T-helper 1 cell treated with Interleukin-12 subunit alpha and Interleukin-12 subunit beta and Interleukin-4 antibody, amounts not matched to agents 30 μg/mL and 1 μg/mL, for 36 hours (primary cell): ENCODE data around the gene PIK3C2G.
"Not testable (repeated sequence)": the region's sequence is repeated elsewhere in the genome, so short reads cannot be mapped to it uniquely, and the experiment has no call there.

Experiments
- H3K27ac Mint-ChIP-seq: one replicate; pipeline ENCODE4 v1.8.0; 2021; ENCODE audit warnings: mild to moderate bottlenecking, mixed read lengths
- H3K27me3 Mint-ChIP-seq: one replicate; pipeline ENCODE4 v1.8.0; 2021; ENCODE audit warnings: low read depth, mixed read lengths
- H3K36me3 Mint-ChIP-seq: one replicate; pipeline ENCODE4 v1.8.0; 2021; ENCODE audit warnings: low read depth, mixed read lengths
- H3K4me1 Mint-ChIP-seq: one replicate; pipeline ENCODE4 v1.8.0; 2021; ENCODE audit warnings: low read depth, mixed read lengths
- H3K4me3 Mint-ChIP-seq: one replicate; pipeline ENCODE4 v1.8.0; 2021; ENCODE audit warnings: mild to moderate bottlenecking, moderate library complexity, mixed read lengths
- H3K9me3 Mint-ChIP-seq: one replicate; pipeline ENCODE4 v1.8.0; 2021; ENCODE audit warnings: mixed read lengths

The PIK3C2G gene

DNA sequence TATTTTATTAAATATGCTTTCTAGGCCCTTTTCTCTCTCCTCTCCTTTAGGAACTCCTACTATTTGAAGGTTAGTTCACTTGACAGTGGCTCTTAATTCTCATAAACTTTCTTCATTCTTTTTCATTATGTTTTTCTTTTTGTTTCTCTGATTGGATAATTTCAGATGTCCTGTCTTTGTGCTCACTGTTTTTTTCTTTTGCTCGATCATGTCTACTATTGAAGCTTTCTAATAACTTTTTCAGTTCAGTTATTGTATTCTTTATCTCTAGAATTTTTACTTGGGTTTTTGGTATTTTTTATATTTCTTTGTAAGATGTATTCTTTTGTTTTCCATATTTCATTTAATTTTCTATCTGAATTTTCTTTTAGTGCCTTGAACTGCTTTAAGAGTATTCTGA is 261.5 kb downstream of the PIK3C2G start:
- H3K4me1 Mint-ChIP-seq, result no peaks in the 10 kb centered on the region
- H3K36me3 Mint-ChIP-seq, result no peaks in the 10 kb centered on the region
- H3K27me3 Mint-ChIP-seq, result no peaks in the 10 kb centered on the region
- H3K4me3 Mint-ChIP-seq, result no peak overlapping the region
- H3K27ac Mint-ChIP-seq, result no peak overlapping the region
- peaks cover 40% of the 10 kb centered on the region for H3K9me3 Mint-ChIP-seq

DNA sequence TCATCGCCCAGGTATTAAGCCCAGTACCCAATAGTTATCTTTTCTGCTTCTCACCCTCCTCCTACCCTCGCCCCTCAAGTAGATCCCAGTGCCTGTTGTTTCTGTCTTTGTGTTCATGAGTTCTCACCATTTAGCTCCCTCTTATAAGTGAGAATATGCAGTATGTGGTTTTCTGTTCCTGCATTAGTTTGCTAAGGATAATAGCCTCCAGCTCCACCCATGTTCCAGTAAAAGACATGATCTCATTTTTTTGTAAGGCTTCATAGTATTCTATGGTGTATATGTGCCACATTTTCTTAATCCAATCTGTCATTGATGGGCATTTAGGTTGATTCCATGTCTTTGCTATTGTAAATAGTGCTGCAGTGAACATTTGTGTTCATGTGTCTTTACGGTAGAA is 281.2 kb downstream of the PIK3C2G start:
- not testable (repeated sequence) for H3K4me3 Mint-ChIP-seq, H3K9me3 Mint-ChIP-seq, H3K4me1 Mint-ChIP-seq

DNA sequence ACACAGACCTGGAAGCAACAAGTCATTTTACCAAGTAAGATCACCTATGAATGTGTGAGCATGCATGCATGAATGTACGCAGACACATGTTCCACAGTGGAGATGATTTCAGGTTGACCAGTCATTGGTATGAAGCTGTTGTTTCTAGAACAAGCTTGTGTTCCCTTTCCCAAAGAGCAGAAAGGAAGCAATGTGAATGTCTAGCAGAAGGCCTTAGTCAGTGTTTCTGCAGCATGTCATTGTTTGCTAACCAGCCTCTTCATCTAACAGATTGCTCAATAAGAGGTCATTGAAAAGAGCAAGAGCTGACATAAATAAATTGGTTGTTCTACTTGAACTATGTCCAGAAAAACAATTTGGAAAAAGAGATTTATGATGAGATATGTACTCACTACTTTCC is 285.1 kb downstream of the PIK3C2G start:
- H3K27me3 Mint-ChIP-seq, result no peaks in the 10 kb centered on the region
- H3K4me3 Mint-ChIP-seq, result no peak overlapping the region
- no peaks in the 10 kb centered on the region for H3K9me3 Mint-ChIP-seq
- H3K36me3 Mint-ChIP-seq, result no peaks in the 10 kb centered on the region
- no peak overlapping the region for H3K27ac Mint-ChIP-seq
- H3K4me1 Mint-ChIP-seq, result no peaks in the 10 kb centered on the region

More for the DNA sequence above, 281.2 kb downstream of the PIK3C2G start:
- not testable (repeated sequence) for H3K27me3 Mint-ChIP-seq, H3K27ac Mint-ChIP-seq, H3K36me3 Mint-ChIP-seq

DNA sequence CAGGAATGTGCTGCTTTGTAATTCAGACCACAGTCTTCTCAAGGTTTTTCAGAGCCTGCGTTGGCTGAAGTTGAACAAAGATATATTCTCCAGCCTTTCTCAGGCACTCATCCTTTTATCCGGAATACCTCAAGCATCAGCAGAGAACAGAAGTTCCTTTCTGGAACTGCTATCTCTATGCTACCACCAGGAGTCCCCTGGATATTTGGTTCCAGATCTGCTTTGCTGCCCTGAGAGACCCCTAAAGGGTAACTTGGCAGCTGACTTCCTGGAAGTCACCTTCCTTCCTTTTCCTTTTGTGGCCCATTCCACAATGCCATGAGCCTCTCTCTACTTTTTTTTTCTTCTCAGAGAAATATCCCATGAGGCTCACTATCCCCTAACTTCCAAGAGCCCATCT is 288.3 kb downstream of the PIK3C2G start:
- Mint-ChIP-seq H3K4me3 (no peak overlapping the region), H3K4me1 (no peaks in the 10 kb centered on the region), H3K27me3 (no peaks in the 10 kb centered on the region), H3K27ac (no peak overlapping the region), H3K9me3 (no peaks in the 10 kb centered on the region), H3K36me3 (no peaks in the 10 kb centered on the region)

DNA sequence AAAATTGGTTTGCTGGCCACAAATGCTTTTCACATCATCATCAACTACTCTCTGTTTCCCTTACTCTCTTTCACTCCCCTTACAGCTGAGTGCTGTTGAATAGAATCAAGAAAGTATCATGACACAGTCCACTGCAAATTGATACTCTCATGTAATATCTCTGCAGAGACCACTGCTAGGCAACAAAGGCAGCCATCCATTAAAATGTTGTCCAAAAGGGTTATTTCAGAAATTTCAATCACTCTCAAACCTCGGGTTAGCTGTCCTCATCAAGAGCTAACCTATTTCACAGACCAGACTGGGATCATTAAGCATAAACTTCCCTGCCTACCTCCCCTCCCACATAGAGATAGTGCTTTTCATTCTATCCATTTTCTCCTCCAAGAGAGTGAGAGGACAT is 289.8 kb downstream of the PIK3C2G start:
- H3K9me3 Mint-ChIP-seq, result no peaks in the 10 kb centered on the region
- H3K27me3 Mint-ChIP-seq, result no peaks in the 10 kb centered on the region
- H3K27ac Mint-ChIP-seq, result no peak overlapping the region
- no peak overlapping the region for H3K4me3 Mint-ChIP-seq
- H3K4me1 Mint-ChIP-seq, result no peaks in the 10 kb centered on the region
- H3K36me3 Mint-ChIP-seq, result no peaks in the 10 kb centered on the region

DNA sequence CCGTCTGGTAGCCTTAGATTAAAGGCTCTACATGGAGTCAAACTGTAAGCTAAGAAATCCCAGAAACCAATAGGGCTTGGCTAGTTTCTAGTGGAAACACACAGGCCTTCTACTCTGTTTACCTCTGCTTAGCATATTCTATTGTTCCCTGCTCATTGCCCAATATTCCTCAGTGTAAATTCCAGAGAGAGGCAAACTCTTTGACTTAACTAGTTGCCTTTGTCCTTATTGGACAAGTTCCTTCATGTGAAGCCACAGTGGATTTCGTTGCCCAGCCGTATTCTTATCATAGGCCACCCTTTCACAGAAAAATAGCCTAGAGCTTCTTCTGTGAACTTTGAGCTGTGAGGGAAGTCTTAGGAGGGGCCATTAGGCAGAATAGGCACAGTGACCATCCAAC is 290.4 kb downstream of the PIK3C2G start:
- Mint-ChIP-seq H3K27ac (no peak overlapping the region), H3K4me3 (no peak overlapping the region), H3K9me3 (no peaks in the 10 kb centered on the region), H3K36me3 (no peaks in the 10 kb centered on the region), H3K4me1 (no peaks in the 10 kb centered on the region), H3K27me3 (no peaks in the 10 kb centered on the region)

DNA sequence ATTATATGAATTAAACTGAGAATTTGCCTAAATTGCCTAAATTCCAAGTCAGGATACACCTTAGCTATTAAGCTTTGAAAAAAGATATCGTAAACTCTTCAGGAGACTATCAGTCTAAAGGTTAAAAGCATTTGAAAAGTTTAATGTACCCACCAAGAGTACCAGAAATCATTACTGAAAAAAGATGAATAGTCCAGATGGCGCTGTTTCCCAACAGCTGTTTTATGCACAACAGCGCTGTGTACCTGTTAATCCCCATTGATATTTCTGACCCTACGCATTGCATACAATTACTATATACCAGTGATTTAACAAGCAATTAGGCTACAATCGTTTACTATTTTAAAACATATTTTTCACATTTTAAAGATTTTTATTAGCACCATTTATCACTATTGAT is 291.5 kb downstream of the PIK3C2G start:
- no peak overlapping the region for H3K27ac Mint-ChIP-seq

DNA sequence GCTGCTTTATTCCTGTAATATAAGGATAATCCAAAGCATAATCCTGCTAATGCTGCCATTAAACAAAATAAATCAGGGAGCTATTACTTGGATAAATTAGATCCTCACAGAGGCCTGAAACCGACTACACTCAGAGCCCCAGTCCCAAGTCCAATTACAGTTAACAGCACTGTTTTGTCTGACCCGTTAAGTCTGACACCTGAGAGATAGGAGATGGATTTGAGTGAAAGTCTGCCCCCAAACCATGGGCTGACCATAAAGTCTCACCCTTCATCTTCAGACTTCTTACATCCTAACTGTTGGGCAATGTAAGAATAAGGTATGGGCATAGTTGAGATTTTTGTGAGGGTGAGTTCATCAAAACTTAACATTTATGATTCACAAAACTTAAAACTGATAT is 294.8 kb downstream of the PIK3C2G start:
- no peak overlapping the region for H3K27ac Mint-ChIP-seq
- no peaks in the 10 kb centered on the region for H3K36me3 Mint-ChIP-seq
- H3K4me1 Mint-ChIP-seq, result no peaks in the 10 kb centered on the region
- H3K4me3 Mint-ChIP-seq, result no peak overlapping the region
- no peaks in the 10 kb centered on the region for H3K27me3 Mint-ChIP-seq
- peaks cover 3% of the 10 kb centered on the region for H3K9me3 Mint-ChIP-seq

More for the DNA sequence above, 291.5 kb downstream of the PIK3C2G start:
- Mint-ChIP-seq H3K9me3 (no peaks in the 10 kb centered on the region), H3K27me3 (no peaks in the 10 kb centered on the region), H3K36me3 (no peaks in the 10 kb centered on the region), H3K4me1 (no peaks in the 10 kb centered on the region), H3K4me3 (no peak overlapping the region)

DNA sequence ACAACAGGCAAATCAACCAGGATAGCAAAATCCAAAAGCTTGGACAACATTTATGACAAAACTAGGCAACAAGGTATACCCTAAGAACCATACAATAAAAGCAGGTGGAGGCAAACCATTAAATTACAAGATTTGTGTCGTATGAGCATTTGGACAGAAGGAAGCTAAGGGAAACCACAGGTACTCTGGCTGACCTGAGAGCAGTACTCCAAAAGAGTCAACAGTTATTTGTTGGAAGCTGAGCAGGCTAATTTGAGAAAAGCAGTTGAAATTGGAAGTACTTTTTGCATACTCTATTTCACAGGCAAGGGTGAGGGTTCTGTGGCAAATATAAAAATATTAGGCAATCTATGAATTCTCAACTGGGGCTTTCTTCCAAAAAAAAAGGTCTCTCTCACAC is 297.9 kb downstream of the PIK3C2G start:
- Mint-ChIP-seq H3K36me3 (no peaks in the 10 kb centered on the region), H3K27ac (no peak overlapping the region), H3K4me1 (no peaks in the 10 kb centered on the region), H3K4me3 (no peak overlapping the region), H3K27me3 (no peaks in the 10 kb centered on the region), H3K9me3 (peaks cover 6% of the 10 kb centered on the region)

DNA sequence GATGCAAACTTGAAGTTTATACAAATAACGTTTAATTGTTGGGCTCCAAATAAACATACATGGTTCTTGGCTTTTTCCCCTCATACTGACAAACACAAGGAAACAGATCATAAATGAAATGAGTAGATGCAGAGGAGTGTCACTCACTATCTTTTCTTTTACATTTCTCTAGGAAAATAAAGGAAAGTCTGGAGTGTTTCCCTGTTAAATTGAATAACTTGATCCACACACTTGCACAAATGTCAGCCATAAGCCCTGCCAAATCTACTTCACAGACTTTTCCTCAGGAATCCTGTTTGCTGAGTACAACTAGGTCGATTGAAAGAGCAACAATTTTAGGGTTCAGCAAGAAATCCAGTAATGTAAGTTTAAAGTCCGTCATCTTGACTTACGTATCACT is 301.2 kb downstream of the PIK3C2G start:
- H3K4me1 Mint-ChIP-seq, result no peaks in the 10 kb centered on the region
- H3K36me3 Mint-ChIP-seq, result no peaks in the 10 kb centered on the region
- H3K4me3 Mint-ChIP-seq, result no peak overlapping the region
- peaks cover 6% of the 10 kb centered on the region for H3K9me3 Mint-ChIP-seq
- H3K27me3 Mint-ChIP-seq, result no peaks in the 10 kb centered on the region
- H3K27ac Mint-ChIP-seq, result no peak overlapping the region

DNA sequence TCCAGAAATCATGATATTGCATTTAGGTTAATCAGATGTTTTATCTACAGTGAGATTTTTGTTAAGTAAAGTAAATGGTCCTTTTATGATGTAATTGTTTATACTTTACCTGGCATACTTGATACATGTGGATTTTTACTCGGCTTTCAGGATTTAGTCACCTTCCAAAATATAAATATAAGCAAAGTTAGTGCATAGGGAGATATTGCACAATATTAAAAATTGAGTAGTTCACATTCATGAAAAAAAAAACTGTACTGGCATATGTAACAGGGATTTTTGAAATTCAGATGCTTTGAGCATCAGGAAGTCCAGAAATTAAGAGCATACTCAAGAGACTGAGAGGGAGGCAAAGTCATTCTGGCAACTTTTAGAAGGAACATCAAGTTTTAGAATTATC is 303.0 kb downstream of the PIK3C2G start:
- Mint-ChIP-seq H3K4me1 (no peaks in the 10 kb centered on the region), H3K9me3 (peaks cover 6% of the 10 kb centered on the region), H3K27ac (no peak overlapping the region), H3K27me3 (no peaks in the 10 kb centered on the region), H3K4me3 (no peak overlapping the region), H3K36me3 (no peaks in the 10 kb centered on the region)

DNA sequence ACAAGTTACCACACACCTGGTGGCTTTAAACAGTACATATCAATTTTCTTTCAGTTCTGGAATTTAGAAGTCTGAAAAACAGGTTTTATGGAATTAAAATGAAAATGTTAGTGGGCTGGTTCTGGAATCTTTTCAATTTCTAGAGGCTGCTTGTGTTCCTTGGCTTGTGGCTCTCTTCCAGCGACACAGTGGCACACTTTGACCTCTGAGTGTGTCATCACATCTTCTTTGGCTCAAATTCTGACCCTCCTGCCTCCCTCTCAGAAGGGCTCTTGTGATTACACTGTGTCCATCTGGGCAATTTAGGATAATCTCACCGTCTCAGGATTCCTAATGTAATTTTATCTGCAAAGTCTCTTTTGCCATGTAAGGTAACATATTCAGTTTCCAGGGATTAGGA is 306.5 kb downstream of the PIK3C2G start:
- Mint-ChIP-seq H3K36me3 (no peaks in the 10 kb centered on the region), H3K9me3 (no peaks in the 10 kb centered on the region), H3K27me3 (no peaks in the 10 kb centered on the region), H3K27ac (no peak overlapping the region), H3K4me1 (no peaks in the 10 kb centered on the region), H3K4me3 (no peak overlapping the region)

DNA sequence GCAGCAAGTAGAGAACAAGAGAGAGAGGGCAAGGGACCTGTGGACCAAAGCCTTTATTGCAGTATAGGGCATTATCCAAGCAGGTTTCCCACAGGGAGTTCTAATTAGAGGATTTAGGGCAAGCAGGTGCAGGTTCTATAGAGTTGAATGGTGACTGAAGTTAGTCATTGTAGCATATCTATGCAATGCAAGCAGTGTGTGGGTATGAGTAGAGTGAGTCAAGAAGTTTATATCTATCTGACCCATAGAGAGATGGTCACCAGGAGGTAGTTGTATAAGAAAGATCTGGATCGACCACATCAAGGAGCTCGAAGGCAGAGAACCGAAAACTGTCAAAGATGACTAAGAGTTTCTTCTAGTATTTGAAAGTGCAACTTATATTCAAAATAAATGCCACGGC is 309.2 kb downstream of the PIK3C2G start:
- H3K27ac Mint-ChIP-seq, result no peak overlapping the region
- no peak overlapping the region for H3K4me3 Mint-ChIP-seq
- no peaks in the 10 kb centered on the region for H3K4me1 Mint-ChIP-seq
- H3K36me3 Mint-ChIP-seq, result no peaks in the 10 kb centered on the region
- no peaks in the 10 kb centered on the region for H3K9me3 Mint-ChIP-seq
- H3K27me3 Mint-ChIP-seq, result no peaks in the 10 kb centered on the region

DNA sequence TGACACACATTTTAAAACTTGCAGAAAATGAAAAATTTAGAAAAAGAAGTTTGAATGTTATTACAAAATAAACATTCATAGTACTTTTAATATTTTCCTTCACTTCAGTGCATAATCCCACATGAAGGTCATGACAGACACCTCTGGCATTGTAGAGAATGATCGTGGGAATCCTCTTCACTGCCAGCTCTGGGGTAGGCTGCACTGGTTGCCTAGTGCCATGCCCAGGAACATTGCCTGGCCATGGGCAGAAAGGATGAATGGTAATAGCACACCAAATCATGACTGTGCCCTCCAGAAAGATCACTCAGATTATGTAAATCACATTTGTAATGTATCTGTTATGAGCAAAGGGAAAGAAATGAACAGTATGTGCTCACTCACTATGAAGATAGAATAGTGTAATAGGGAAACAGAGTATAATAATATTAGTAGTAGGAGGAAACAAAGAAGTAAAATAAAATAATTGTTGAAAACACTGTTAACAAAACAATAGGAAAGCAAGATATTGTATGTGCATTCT is 314.8 kb downstream of the PIK3C2G start:
- H3K36me3 Mint-ChIP-seq, result no peaks in the 10 kb centered on the region
- no peaks in the 10 kb centered on the region for H3K27me3 Mint-ChIP-seq
- H3K9me3 Mint-ChIP-seq, result no peaks in the 10 kb centered on the region
- no peak overlapping the region for H3K27ac Mint-ChIP-seq
- H3K4me3 Mint-ChIP-seq, result no peak overlapping the region
- H3K4me1 Mint-ChIP-seq, result no peaks in the 10 kb centered on the region

DNA sequence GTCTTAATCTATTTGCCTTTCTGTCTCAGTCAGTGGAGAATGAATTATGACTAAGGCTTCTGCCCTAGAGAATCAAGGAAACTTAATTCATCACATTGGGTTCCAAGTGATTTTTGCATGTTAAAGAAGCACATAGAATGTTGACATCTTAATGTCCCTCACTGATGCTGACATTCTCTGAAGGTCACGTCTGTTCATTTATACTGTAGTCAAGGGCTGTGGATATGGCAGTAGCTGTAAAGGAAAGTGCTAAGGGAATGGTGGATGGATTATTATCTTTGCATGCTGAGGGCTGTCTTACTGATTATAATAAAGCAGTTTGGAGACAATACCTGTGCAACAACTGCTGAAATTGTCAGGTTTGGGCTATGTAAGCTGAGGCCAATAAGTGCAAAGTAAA is 315.3 kb downstream of the PIK3C2G start:
- no peak overlapping the region for H3K27ac Mint-ChIP-seq
- peaks cover 5% of the 10 kb centered on the region for H3K9me3 Mint-ChIP-seq
- H3K4me3 Mint-ChIP-seq, result no peak overlapping the region
- no peaks in the 10 kb centered on the region for H3K4me1 Mint-ChIP-seq
- no peaks in the 10 kb centered on the region for H3K36me3 Mint-ChIP-seq
- H3K27me3 Mint-ChIP-seq, result no peaks in the 10 kb centered on the region

DNA sequence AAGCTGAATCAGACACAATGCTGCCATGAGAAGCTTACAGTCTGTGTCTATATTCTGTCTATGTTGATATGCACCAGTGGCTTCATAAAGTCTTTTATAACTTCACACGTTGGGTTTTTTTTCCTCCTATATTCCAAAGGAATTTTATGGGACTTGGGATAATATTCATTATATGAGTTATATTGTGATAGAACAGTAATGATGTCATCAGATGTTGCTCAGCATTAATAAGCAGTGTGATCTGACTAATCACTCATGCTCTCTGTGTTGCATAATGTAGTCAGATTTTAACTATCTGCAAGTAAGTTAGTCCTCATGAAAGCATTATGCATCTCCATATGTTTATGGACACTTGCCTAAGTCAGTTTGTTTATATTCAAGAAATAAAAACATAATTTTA is 316.9 kb downstream of the PIK3C2G start:
- Mint-ChIP-seq H3K4me3 (no peak overlapping the region), H3K36me3 (no peaks in the 10 kb centered on the region)

More for the DNA sequence above, 316.9 kb downstream of the PIK3C2G start:
- H3K9me3 Mint-ChIP-seq, result peaks cover 9% of the 10 kb centered on the region
- no peaks in the 10 kb centered on the region for H3K4me1 Mint-ChIP-seq
- no peaks in the 10 kb centered on the region for H3K27me3 Mint-ChIP-seq
- H3K27ac Mint-ChIP-seq, result no peak overlapping the region
